ENCODE measurements around the gene CDC42BPA.
"Not testable (repeated sequence)": the region's sequence is repeated elsewhere in the genome, so short reads cannot be mapped to it uniquely, and the experiment has no call there.

The CDC42BPA gene

DNA sequence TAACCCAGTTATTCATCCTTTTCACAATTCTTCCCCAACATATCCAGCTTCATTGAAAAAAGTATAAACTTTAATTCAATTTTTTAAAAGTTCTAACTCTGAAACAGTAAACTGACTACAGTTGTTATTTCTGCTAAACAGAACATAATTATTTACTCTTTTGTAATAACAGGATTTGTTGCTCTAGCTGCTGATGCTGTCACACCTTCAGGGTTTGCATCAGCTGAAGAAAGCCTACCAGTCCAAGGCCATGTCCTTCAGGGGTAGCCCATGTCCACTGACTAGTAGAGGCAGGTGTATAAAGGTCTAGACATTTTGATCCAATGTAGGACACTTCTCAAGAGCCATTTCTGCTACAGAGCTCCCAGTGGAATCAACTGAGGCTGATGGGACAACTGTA lies 107.7 kb downstream of the CDC42BPA start:
- no peak for DNase-seq

DNA sequence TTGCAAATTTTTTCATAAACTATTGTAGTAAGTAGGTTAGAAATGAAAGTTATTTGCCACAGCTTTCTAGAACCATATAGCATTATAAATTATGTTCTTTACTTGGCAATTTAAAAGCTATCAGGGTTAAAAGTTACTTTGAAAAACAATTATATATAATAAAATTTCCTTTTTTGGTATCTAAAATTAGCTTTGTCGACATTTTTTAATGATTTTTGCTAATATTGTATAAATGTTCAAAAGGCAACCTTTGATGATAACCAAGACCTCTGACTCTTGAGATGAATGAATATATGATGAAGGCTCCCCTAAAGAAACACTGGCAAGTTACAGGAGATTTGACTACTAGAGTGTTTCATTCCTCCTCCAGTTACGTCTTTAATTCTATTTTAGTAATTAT lies 121.2 kb downstream of the CDC42BPA start:
- DNase-seq: no peak

DNA sequence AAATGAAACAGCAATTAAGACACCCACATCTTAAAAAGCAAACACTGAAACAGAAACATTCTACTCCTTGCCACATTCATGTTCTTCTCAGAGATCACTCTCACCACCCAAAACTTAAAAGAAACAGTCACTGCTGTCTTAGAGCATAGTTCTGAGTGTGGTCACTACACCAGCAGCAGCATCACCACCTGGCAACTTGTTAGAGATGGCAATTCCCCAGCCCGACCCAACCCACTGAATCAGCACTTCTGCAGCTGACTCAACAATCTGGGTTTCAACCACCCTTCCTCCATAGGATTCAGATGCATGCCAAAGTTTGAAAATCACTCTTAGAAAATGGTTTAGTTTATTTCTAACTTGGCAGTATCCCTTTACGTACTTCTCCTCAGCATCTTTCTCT lies 126.1 kb downstream of the CDC42BPA start:
- no peak for DNase-seq

GRCh38 chr1:227191607-227192006 lies 126.7 kb downstream of the CDC42BPA start:
- DNase-seq: no peak

- DNase-seq: no peak
Observed at GRCh38 chr1:227190321-227190720, 128.0 kb downstream of the CDC42BPA start.

DNA sequence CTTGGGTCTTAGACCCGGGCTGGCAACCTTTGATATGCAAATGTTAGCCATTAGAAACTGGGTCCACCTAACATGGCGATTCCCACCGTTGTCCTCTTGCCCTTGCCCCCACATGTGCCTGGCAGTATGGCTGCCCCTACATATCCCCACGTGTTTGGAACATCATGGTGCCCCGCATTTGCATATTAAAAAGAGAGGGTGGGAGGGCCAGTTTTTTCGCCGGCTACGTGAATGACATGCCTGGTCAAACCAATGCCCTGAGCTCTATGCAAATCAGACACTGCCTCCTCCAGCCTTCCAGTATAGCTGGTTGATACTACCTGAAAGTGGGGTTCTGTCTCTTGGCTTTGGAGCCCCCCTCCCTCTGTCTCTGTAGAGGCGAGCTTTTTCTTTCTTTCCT lies 133.0 kb downstream of the CDC42BPA start:
- no peak for DNase-seq

GRCh38 chr1:227182012-227182411 lies 136.3 kb downstream of the CDC42BPA start:
- no peak for DNase-seq

GRCh38 chr1:227175611-227176010 lies 142.7 kb downstream of the CDC42BPA start:
- no peak for DNase-seq

DNA sequence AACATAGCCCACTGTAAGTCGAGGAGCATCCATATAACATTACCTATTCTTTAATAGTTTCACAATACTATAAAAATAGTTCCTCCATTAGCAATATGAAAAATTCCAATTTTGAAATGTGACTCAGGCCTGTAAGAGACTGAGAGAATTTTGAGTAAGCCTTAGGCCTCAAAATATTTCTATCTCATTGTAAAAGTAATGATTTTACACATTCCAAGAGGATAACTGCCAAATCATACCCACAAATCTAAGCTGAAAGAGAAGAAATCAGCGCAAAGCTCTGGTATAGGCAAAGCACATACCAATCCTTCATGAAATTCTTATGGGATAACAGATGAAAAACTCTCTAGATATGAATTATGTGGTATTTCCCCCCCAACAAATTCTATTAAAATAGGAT lies 144.1 kb downstream of the CDC42BPA start:
- no peak for DNase-seq

DNA sequence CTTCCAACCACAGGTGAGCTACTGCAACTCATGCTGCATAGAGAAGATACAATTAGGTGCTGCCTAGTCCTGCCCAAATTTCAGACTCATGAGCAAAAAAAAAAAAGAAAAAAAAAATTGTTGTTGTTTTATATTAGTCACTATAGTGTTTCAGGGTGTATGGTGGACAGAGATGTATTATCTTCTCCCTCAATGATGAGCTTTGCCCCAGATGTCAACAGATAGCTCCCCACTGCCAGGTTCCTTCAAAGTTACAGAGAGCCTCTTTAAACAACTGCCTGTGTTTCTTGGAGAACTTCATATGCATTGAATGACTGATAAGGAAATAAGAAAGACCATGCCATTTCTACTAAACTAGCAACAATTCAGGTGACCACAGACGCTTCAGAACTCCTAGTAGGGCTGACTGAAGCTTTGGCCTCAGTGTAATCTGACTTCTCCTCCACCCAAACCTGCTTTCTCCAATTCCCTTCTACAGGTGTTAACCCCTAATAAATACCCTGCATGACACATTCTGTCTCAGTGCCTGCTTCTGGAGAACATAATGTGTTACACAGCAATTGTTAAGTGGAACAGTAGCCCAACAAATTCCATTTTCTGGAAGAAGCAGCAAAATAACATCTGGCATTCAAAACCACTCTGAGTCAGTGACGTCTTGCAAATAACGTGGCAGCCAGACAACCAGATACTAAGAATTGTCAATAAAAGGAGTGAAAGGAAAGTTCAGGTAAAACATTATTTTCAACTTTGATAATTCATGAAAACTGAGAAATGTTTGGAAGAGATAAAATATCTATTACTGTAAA lies 147.7 kb downstream of the CDC42BPA start:
- DNase-seq: no peak

- no peak for DNase-seq
Observed at GRCh38 chr1:227169343-227169742, 148.9 kb downstream of the CDC42BPA start.

- no peak for DNase-seq
Observed at GRCh38 chr1:227167276-227168101, 150.8 kb downstream of the CDC42BPA start.

DNA sequence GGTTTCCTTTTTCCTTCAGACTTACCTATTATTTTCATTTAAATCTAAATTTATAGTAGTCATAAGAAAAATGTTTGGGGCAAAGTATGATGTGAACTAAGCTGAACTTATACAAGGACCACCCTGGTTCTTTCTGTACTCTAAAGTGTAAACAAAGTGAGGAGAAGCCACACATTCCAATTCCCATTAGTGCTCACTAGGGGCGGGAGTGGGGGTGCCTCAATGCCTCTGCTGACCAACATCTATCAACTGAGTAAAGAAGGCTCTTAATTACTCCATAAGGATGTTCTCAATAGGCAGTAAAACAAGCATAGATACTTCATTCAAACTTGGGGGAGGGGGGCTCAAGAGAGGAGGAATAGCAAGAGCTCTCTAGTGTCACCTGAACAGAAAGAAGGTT lies 151.7 kb downstream of the CDC42BPA start:
- no peak for DNase-seq

- DNase-seq: no peak
Observed at GRCh38 chr1:227161470-227161869, 156.8 kb downstream of the CDC42BPA start.

DNA sequence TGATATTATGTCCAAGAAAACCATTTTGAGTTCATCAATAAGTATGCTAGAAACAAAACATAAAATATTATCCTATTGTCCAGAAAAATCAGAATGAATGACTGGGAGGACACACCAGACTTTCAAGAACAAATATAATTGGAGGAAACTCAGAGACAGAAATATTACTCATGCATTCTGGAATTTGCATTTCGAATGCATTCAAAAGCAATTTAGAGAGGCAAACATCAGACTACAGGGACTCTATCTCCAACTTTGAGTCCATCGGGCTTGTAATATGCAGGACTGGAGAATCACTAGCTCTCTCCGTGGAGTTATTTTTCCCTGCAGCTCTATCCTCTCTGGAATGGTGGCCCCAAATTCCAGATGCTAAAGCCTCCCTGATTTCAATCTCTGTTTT lies 161.8 kb downstream of the CDC42BPA start:
- no peak for DNase-seq

DNA sequence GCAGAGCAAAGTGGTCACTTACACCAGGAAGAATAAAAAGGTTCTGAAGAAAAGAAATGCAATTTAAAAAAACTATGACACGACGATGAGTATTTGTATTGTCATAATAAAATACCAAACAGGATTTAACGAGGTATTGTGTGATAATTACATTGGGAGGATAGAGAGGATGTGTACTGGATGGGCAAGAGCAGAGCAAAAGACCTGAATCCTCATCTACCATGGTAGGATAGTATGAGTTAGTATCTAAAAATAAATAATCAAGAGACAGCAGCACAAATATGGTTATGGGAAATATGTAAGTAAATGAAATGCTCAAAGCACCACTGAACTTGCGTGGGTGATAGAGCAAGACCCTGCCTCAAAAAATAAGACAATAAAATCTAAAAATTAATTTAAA lies 162.6 kb downstream of the CDC42BPA start:
- DNase-seq: no peak

DNA sequence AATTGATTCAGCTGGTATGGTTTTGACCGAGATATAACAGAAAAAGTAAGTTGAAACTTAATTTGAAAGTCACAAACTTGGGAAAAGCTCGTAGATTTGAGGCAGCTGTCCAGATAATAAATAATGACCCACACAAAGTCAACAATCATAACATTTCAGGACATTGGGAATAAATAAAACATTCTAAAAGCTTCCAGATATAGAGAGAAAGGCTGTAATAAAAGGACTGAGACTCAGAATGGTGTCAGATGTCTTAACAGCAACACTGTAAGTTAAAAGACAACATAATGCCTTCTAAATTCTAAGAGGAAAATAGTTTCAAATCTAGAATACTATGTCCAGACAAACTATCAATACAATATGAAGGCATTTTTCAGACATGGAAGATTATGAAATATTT lies 163.3 kb downstream of the CDC42BPA start:
- no peak for DNase-seq

- no peak for DNase-seq
Observed at GRCh38 chr1:227152525-227152924, 165.8 kb downstream of the CDC42BPA start.

- no peak for DNase-seq
Observed at GRCh38 chr1:227140376-227140775, 177.9 kb downstream of the CDC42BPA start.

GRCh38 chr1:227136210-227136820 lies 182.0 kb downstream of the CDC42BPA start:
- no peak for DNase-seq

DNA sequence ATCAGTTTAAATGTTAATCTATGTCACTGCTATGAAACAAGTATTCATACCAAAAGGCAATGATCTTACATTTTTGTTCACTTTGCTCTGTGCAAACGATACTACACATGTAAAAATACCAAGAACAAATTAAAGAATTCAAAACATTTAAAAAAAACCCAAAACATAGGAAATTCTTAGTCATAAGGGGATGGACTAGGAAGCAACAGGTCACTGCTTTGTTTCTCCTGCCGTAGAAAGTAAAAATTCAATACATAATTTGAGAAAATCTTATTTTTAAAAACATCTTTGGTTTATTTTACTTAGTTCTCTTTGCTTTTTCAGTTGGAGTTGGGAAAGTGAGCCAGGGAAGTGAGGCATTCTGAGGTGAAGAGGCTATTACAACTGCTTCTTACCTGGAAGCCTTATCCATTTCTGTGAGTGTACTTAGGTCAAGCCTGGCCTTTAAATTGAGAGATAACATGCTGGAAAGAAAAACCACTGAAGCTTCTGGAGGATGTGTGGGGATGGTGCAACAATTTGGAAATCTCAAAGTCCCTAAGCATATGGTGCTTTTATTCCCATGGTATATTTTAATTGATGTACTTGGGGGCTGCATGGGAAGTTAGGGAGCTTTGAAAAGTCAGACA lies 183.5 kb downstream of the CDC42BPA start:
- no peak for DNase-seq

DNA sequence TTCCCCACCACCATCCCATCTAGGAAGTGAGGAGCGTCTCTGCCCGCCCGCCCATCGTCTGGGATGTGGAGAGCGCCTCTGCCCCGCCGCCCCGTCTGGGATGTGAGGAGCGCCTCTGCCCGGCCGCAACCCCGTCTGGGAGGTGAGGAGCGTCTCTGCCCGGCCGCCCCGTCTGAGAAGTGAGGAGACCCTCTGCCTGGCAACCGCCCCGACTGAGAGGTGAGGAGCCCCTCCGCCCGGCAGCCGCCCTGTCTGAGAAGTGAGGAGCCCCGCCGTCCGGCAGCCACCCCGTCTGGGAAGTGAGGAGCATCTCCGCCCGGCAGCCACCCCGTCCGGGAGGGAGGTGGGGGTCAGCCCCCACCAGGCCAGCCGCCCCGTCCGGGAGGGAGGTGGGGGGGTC lies 185.6 kb downstream of the CDC42BPA start:
- not testable (repeated sequence) for DNase-seq

DNA sequence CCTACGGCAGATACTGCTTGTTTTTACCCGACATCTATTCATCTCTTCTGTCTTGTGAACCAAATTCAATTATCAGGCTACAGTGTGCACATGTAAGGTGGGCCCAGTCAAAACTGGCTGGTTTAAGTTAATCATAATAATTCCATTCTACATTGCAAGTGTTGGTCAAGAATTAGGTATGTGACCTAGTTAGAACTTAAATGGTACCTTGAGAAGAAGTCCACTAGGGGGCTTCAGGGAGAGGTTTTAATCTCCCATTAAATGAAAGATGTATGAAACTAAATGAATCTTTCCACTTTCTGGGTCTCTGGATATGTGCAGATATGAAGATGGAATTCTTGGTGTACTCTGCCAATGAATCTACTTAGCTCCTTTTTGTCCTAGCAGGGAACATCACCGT lies 187.1 kb downstream of the CDC42BPA start:
- DNase-seq: peak in 1 of 2 experiments; percentile 25
